IPS DF 6.9 (cell line): ENCODE results near the gene PBX1.

Experiments
- DNase-seq: peaks from one replicate; pipeline ENCODE4 v3.0.0-alpha.2; 2013; ENCODE audit warnings: low read depth, low spot score
- H3K27ac ChIP-seq: one replicate; pipeline ENCODE4 v1.5.1; 2013; ENCODE audit warnings: low read length, control low read depth
- H3K27me3 ChIP-seq: 2 replicates; pipeline ENCODE4 v1.6.1; 2013; ENCODE audit warnings: mild to moderate bottlenecking, low read length; ENCODE audit not compliant: control insufficient read depth, insufficient read depth
- H3K36me3 ChIP-seq: 2 replicates; pipeline ENCODE4 v1.6.1; 2013; ENCODE audit warnings: low read length; ENCODE audit not compliant: control insufficient read depth, insufficient read depth
- H3K4me1 ChIP-seq: 2 replicates; pipeline ENCODE4 v1.6.1; 2013; ENCODE audit warnings: low read length; ENCODE audit not compliant: control insufficient read depth, insufficient read depth
- H3K4me3 ChIP-seq: 2 replicates; pipeline ENCODE4 v1.5.1; 2013; ENCODE audit warnings: mild to moderate bottlenecking, low read length
- H3K9me3 ChIP-seq: 2 replicates; pipeline ENCODE4 v1.6.1; 2013; ENCODE audit warnings: low read length, inconsistent platforms; ENCODE audit not compliant: control insufficient read depth, insufficient read depth
- WGBS: extraction: QIAGEN DNeasy Blood & Tissue Kit; methylation state at CpG from one replicate; pipeline ENCODE4 v1.1.7; 2013; ENCODE audit warnings: mixed read lengths, missing lambda C conversion rate; ENCODE audit not compliant: insufficient read length, insufficient coverage; 5-methylcytosine and 5-hydroxymethylcytosine counted together

Gene PBX1

DNA sequence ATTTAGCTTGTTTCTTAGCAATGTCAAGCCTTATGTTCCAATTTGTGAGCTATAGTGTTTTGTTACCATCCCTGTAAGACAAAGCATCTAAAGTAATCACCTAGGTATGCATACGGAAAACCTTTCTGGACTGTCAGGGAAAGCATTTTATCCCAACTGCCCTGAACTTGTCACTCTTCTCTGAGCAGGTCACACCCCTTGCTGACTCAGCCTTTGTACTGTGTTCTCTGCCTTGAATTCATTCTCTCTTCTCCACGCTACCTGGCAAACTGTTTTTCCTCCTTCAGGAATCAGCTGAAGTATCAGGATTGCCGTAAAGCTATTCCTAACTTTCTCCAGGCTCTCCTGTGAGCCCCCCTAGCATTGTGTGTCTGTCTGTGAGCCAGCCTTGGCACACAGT, 54.2 kb downstream of the PBX1 start:
- Histone ChIP-seq H3K4me1 (peaks cover 19% of the 10 kb centered on the region), H3K9me3 (no peaks in the 10 kb centered on the region), H3K4me3 (no peak overlapping the region), H3K36me3 (no peaks in the 10 kb centered on the region; the same call in 1 of the 2 replicates), H3K27ac (no peak overlapping the region), H3K27me3 (no peaks in the 10 kb centered on the region)
- no peak for DNase-seq
- WGBS = no CpG with 5 or more reads among the region's 3 CpGs

DNA sequence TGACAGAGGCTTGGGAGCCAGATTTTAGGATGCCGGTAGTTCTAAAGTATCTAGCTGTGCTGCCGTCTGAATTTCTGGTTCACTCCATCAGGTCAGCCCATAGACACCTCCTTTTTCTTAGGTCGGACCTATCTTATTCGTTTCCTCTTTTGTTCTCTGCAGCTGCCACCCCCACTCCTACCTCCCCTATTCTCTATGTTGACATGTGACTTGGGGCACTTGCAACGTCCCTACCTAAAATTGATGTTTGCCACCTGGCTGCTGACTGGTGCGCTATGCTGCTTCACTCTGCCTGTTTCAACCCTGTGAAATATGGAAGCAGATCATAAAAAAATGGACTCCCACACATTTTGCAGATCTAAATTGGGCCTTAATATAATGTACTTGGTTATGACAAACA, 55.3 kb downstream of the PBX1 start:
- Histone ChIP-seq H3K36me3 (no peaks in the 10 kb centered on the region; the same call in 1 of the 2 replicates), H3K27me3 (no peaks in the 10 kb centered on the region), H3K4me1 (peaks cover 19% of the 10 kb centered on the region), H3K27ac (no peak overlapping the region), H3K9me3 (no peaks in the 10 kb centered on the region), H3K4me3 (no peak overlapping the region)
- DNase-seq = no peak
- whole genome bisulfite sequencing = no CpG with 5 or more reads among the region's 6 CpGs

DNA sequence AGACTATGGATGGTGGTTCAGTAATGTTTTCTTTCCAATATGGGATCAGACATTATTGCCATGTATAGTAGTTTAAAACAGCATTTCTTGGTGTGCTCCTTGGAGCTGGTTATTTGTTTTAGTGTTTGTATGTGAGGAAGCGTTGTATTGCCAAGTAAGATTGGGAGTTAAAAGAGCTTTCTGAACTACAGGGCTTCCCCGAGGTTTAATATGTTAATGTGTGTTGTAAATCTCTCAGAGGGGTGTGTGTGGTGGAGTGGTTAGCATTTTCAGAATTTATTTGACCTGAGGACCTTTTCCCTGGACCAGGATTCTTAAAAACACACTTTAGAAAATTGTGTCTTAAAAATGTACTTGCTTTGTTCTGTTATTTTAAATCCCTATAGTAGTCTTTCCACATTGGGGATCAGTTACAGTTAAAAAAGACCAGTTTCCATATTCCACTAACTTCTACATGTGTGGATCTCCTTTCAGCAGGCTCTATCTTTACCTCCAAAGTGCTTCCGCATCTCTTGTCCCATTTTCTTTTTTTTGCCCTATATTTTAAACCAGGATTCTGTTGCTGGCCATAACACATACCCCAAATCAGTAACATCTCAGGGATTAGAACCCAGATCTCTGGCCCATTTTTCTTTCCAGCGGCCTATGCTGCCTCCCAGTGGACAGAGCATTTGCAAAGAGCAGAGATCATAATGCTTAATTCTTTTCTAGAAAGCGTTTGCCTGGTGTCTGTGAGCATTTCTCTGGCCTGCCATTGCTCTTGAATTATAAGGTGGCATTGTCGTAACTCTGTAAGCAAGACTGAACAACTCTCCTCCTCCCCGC, 58.6 kb downstream of the PBX1 start:
- no peak overlapping the region for H3K27ac ChIP-seq
- H3K9me3 ChIP-seq = no peaks in the 10 kb centered on the region
- peaks cover 14% of the 10 kb centered on the region for H3K4me1 ChIP-seq
- no peak overlapping the region for H3K4me3 ChIP-seq
- H3K36me3 ChIP-seq = no peaks in the 10 kb centered on the region; the same call in 1 of the 2 replicates
- no CpG with 5 or more reads among the region's 7 CpGs for WGBS
- no peaks in the 10 kb centered on the region for H3K27me3 ChIP-seq
- no peak for DNase-seq

DNA sequence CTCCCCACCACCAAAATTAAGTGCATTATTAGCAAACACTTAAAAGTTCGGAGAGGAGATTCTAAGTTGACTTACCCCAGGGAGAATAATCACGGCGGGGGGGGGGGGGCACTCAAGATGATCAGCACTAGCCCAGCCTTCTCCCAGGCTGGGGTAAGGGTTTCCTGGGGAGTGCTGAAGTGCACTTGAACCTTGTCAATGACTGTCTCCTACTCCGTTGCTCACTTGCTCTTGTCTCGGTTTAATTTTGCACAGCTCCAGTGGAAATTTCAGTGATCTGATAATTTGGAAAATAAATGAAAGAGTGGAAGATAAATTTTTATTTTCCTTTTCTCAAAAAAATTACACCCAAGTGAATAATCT, 59.2 kb downstream of the PBX1 start:
- Histone ChIP-seq H3K27me3 (no peaks in the 10 kb centered on the region), H3K4me1 (peaks cover 14% of the 10 kb centered on the region), H3K4me3 (no peak overlapping the region), H3K9me3 (no peaks in the 10 kb centered on the region), H3K36me3 (no peaks in the 10 kb centered on the region; the same call in 1 of the 2 replicates), H3K27ac (no peak overlapping the region)
- DNase-seq = no peak
- no CpG with 5 or more reads among the region's 5 CpGs for WGBS

DNA sequence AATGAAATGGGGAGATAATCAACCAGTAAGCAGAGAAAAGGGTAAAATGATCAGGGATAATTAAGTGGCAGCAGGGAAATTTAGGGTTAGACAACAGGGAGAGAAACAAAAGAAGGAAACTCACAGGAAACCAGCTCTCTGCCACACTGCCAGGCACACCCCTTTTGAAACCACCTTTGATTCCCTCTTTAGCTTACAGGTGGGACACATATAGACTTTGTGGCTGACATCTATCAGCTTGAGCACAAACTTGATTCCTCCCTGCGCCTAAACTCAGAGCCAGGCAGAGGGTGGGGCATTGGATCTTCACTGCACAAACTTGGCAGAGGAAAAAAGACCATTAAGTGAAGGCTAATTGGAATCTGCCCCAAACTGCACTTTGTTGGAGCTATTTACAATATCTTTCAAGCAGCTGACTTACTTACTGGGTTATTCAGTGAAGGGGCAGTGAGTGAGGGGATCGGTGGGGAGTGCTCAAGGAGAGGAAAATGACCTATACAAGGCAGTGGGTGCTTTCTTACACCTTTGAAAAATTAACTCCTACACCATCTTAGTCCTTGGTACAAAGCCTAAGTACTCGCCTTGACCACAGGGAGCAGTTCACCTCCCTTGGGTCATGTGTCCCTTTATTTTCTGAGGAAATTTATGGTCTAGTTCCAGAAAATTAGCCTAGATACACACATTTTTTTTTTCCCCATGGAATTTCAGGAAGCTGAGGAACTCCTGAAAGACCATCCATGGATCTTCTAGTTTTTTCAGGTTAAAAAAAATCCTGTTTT, 60.2 kb downstream of the PBX1 start:
- WGBS = no CpG with 5 or more reads among the region's 3 CpGs
- Histone ChIP-seq H3K9me3 (no peaks in the 10 kb centered on the region), H3K27ac (no peak overlapping the region)

DNA sequence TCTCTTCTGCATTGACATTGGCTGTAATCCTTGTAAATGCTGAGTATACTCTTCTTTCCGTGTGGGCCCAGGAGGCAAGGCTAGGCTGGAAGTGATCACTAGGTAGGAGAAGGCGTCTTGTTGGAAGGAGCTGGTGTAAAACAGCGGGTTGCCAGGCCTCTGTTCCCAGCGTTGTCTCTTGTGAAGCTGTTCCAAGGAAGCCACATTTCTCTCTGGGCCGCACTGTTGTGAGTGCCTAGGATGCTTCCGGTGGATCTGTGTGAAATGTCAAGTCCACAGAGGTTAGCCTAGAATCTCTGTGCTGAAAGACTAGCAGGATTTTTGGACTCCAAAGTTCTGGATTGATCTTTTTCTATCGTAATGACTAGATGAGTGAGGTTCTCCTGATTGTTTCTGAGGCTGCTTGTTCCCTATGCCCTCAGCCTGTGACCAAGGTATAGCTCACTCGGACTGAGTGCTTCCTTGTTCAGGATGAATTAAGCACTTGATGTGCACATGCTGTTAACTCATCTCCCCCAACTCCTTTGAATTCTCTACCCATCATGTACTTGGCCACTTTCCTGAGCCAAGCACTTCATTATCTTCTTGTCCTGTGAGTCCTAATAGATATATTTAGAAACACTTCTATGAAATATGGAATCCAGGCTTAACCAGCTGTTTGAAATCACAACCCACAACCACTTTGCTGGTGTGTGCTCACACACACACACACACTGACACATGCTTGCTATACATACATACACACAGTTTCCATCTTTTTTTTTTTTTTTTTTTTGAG, 63.3 kb downstream of the PBX1 start:
- Histone ChIP-seq H3K36me3 (no peaks in the 10 kb centered on the region), H3K27me3 (no peaks in the 10 kb centered on the region), H3K4me1 (peaks cover 4% of the 10 kb centered on the region; the same call in 1 of the 2 replicates), H3K9me3 (no peaks in the 10 kb centered on the region), H3K4me3 (no peak overlapping the region), H3K27ac (no peak overlapping the region)
- no peak for DNase-seq
- WGBS = no CpG with 5 or more reads among the region's 8 CpGs

More for the DNA sequence above, 60.2 kb downstream of the PBX1 start:
- DNase-seq = no peak
- Histone ChIP-seq H3K36me3 (no peaks in the 10 kb centered on the region), H3K4me1 (peaks cover 10% of the 10 kb centered on the region), H3K27me3 (no peaks in the 10 kb centered on the region), H3K4me3 (no peak overlapping the region)

DNA sequence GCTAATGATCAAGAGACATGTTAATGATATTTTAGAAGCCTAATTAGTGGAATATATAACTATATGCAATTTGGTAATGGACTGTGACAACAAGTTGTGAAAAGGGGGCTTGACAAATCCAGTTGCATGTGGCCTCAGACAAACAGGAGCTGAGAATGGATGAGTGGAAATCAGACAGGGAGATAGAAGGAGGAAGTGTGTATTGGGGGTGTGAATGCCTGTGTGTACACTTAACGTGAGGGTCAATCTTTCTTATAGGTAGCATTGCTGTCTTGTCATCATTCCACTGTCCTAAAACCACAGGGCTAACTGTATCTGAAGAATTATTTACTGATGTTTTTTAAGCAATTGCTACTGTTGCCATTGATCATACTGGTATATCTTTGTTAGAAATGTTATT, 64.8 kb downstream of the PBX1 start:
- Histone ChIP-seq H3K4me1 (peaks cover 4% of the 10 kb centered on the region; the same call in 1 of the 2 replicates), H3K36me3 (no peaks in the 10 kb centered on the region), H3K9me3 (no peaks in the 10 kb centered on the region), H3K4me3 (no peak overlapping the region), H3K27me3 (no peaks in the 10 kb centered on the region), H3K27ac (no peak overlapping the region)
- no peak for DNase-seq
- WGBS = no CpG with 5 or more reads among the region's 1 CpG

DNA sequence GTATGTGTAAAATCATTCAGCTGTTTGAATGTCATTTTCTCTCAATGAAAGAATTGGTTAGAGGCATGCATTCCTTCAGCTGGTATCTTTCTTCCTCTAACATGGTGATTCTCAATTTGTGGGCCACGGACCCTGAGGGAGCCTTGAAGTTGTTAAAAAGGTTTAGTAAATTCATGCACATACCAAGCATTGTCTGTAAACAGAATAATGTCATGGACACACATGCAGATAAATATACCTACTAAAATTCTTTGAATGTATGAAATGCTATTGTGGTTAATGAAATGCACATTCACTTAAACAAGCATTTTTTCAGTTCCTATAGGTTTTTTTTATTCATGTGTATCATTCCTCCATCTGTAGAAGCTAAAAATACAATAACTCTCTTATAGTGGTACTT, 65.4 kb downstream of the PBX1 start:
- H3K27ac ChIP-seq = no peak overlapping the region
- no peaks in the 10 kb centered on the region for H3K36me3 ChIP-seq
- DNase-seq = no peak
- no peaks in the 10 kb centered on the region for H3K9me3 ChIP-seq
- no peak overlapping the region for H3K4me3 ChIP-seq
- WGBS = no CpG with 5 or more reads among the region's 1 CpG
- H3K27me3 ChIP-seq = no peaks in the 10 kb centered on the region
- peaks cover 3% of the 10 kb centered on the region; the same call in 1 of the 2 replicates for H3K4me1 ChIP-seq

DNA sequence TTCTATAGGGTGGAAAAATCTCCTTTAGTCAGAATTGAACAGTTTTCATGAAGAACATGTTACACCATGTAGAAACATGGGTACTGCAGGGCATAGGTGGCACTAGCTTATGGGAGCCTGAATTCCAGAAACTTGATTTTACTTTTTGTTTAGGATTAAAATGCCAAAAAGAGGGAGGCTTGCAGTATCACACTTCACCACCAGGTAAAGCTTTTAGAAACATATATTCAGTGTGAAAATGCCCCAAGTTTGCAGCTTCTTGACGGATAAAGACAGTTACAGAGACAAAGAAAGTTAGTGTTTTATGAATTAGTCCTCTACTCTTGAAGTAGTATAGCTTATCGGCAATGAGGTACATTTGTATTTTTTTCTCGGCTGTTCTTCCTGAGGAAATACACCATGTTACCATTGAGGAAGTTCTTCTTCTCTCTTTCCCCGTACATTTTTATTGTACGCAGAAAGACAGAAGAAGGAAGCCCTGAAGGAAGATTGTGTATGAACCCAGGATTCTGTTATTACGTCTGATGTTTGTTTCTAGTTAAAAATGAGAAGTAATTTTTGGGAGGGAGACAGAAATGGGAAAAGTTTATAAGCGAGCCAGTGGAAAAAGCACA, 66.1 kb downstream of the PBX1 start:
- no peak for DNase-seq
- Histone ChIP-seq H3K9me3 (no peaks in the 10 kb centered on the region), H3K4me1 (peaks cover 3% of the 10 kb centered on the region; the same call in 1 of the 2 replicates), H3K4me3 (no peak overlapping the region), H3K36me3 (no peaks in the 10 kb centered on the region), H3K27ac (no peak overlapping the region), H3K27me3 (no peaks in the 10 kb centered on the region)
- WGBS = no CpG with 5 or more reads among the region's 7 CpGs

DNA sequence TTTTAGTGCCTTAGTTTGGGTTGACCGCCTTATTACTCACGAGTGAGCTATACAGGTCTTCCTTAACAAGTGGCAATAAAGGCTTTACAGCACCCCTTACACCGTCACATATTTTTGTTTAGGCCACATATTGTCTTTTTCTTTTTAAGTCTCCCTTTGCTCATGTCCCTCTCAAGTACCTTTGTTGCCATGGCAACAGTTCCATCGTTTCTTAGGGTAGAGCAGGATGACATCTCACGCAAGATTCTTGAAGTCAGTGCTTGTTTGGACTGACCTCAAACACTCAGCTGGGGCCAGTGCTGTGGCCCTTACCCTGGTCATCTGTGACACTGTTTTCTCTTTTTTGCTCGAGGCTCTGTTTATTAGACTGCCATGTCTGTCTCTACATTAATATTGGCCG, 69.8 kb downstream of the PBX1 start:
- H3K4me3 ChIP-seq = no peak overlapping the region
- H3K9me3 ChIP-seq = no peaks in the 10 kb centered on the region
- no peak for DNase-seq
- no peaks in the 10 kb centered on the region for H3K36me3 ChIP-seq
- WGBS = no CpG with 5 or more reads among the region's 7 CpGs
- peaks cover 2% of the 10 kb centered on the region; the same call in 1 of the 2 replicates for H3K4me1 ChIP-seq
- no peaks in the 10 kb centered on the region for H3K27me3 ChIP-seq
- no peak overlapping the region for H3K27ac ChIP-seq
